A549 (cell line): ENCODE data around the gene ZBP1. TPM values are rescaled to one million over a fixed set of nuclear protein-coding genes. Genes with fewer than 3 reads are reported as not detected.

Experiments used
- ATAC-seq, 2 experiments: fragments of 200-7000 bp in 1 of 2; fragments of >200 bp in 1 of 2; cut with Nextera tagmentation in 1 of 2; cut with Tn5 transposase in 1 of 2; 3 replicates each; pipeline versions ENCODE4 v1.8.0 to v1.9.1; 2018 to 2020; ENCODE audit warnings: mild to moderate bottlenecking in 1 of 2, moderate library complexity in 1 of 2
- CTCF ChIA-PET: fragments of 300-600 bp; sonication (Branson Sonifier 250); formaldehyde crosslinking; extraction: SDS; loops from one replicate; lab custom pipeline; 2021; ENCODE audit warnings: antibody characterized with exemption, inconsistent platforms; lab: Yijun Ruan, JAX
- POLR2A ChIA-PET: fragments of 350-600 bp; formaldehyde crosslinking; extraction: SDS; loops from one replicate; lab custom pipeline; 2021; ENCODE audit warnings: antibody characterized with exemption, inconsistent platforms; lab: Yijun Ruan, JAX
- DNase-seq, 2 experiments: peaks; one replicate each; pipeline versions ENCODE4 v3.0.0 to v3.0.0-alpha.2; 2011 to 2016; ENCODE audit warnings: low read depth in 1 of 2, low spot score in 1 of 2
- FAIRE-seq: peaks from 2 replicates; lab custom pipeline; 2011; peaks lifted over from hg19 to GRCh38; lab: Jason Lieb, UNC
- H3K27ac ChIP-seq, 2 experiments: fragments of >200 bp; sonication (Bioruptor Twin); formaldehyde crosslinking; 3 replicates each; pipeline ENCODE4 v1.5.1; 2016 to 2017
- H3K4me1 ChIP-seq: fragments of >200 bp; sonication (Bioruptor Twin); formaldehyde crosslinking; 3 replicates; pipeline ENCODE4 v1.6.1; 2016
- H3K4me2 ChIP-seq: fragments of >200 bp; sonication (Bioruptor Twin); formaldehyde crosslinking; 3 replicates; pipeline ENCODE4 v1.6.1; 2016
- H3K4me3 ChIP-seq: fragments of >200 bp; sonication (Bioruptor Twin); formaldehyde crosslinking; 3 replicates; pipeline ENCODE4 v1.5.1; 2016
- H3K9me3 ChIP-seq: fragments of >200 bp; sonication (Bioruptor Twin); formaldehyde crosslinking; 3 replicates; pipeline ENCODE4 v1.6.1; 2016
- BHLHE40 ChIP-seq: IDR thresholded peaks from 2 replicates; pipeline ENCODE4 v1.6.1; 2012; ENCODE audit warnings: low read depth, low read length, inconsistent platforms
- CBX2 ChIP-seq: fragments of 200-600 bp; sonication (generic); IDR thresholded peaks from 2 replicates; pipeline ENCODE4 v1.6.1; 2016; ENCODE audit warnings: low read depth, mild to moderate bottlenecking, borderline replicate concordance
- CBX8 ChIP-seq: fragments of 200-600 bp; sonication (generic); IDR thresholded peaks from 2 replicates; pipeline ENCODE4 v1.6.1; 2016
- E2F6 ChIP-seq: IDR thresholded peaks from 2 replicates; pipeline ENCODE4 v1.6.1; 2012; ENCODE audit warnings: low read depth, borderline replicate concordance
- EHF ChIP-seq: fragments of 250-450 bp; sonication (Bioruptor Pico); IDR thresholded peaks from 2 replicates; pipeline ENCODE4 v1.5.0; 2020; ENCODE audit warnings: mild to moderate bottlenecking
- EHMT2 ChIP-seq: fragments of 200-600 bp; sonication (generic); IDR thresholded peaks from 2 replicates; pipeline ENCODE4 v1.6.1; 2016; ENCODE audit warnings: antibody characterized with exemption, low read depth, mild to moderate bottlenecking, moderate library complexity
- EP300 ChIP-seq, 2 experiments: fragments of >200 bp; sonication (Bioruptor Twin); formaldehyde crosslinking; IDR thresholded peaks; 2 replicates in 1 of 2; 3 replicates in 1 of 2; pipeline ENCODE4 v1.6.1; 2016 to 2017
- FOSB ChIP-seq: fragments of 250-450 bp; sonication (Bioruptor Pico); IDR thresholded peaks from 2 replicates; pipeline ENCODE4 v1.5.0; 2020; ENCODE audit warnings: mild to moderate bottlenecking, moderate library complexity
- FOSL2 ChIP-seq, 2 experiments: fragments of 450-650 bp in 1 of 2; fragments of >200 bp in 1 of 2; sonication (Bioruptor Twin) in 1 of 2; formaldehyde crosslinking; IDR thresholded peaks; 2 replicates each; pipeline versions ENCODE4 v1.5.0 to v1.6.1; 2016 to 2020; ENCODE audit warnings: mild to moderate bottlenecking in 1 of 2, moderate library complexity in 1 of 2
- GATA3 ChIP-seq: IDR thresholded peaks from 2 replicates; pipeline ENCODE4 v1.6.1; 2012; ENCODE audit warnings: borderline replicate concordance
- HOXA7 ChIP-seq: fragments of 250-450 bp; sonication (Bioruptor Pico); IDR thresholded peaks from 2 replicates; pipeline ENCODE4 v1.5.0; 2020; ENCODE audit warnings: mild to moderate bottlenecking, moderate library complexity
- HOXB5 ChIP-seq: fragments of 250-450 bp; sonication (Bioruptor Pico); IDR thresholded peaks from 2 replicates; pipeline ENCODE4 v1.5.0; 2020; ENCODE audit warnings: mild to moderate bottlenecking, moderate library complexity
- JUN ChIP-seq, 2 experiments: fragments of >200 bp; sonication (Bioruptor Twin); formaldehyde crosslinking; IDR thresholded peaks; 2 replicates in 1 of 2; 3 replicates in 1 of 2; pipeline ENCODE4 v1.6.1; 2016 to 2017
- JUNB ChIP-seq: fragments of >200 bp; sonication (Bioruptor Twin); formaldehyde crosslinking; IDR thresholded peaks from 2 replicates; pipeline ENCODE4 v1.6.1; 2016
- KDM1A ChIP-seq: fragments of 200-600 bp; sonication (generic); IDR thresholded peaks from 2 replicates; pipeline ENCODE4 v1.6.1; 2016; ENCODE audit warnings: low read depth, mild to moderate bottlenecking
- MAZ ChIP-seq: fragments of 150-350 bp; IDR thresholded peaks from 2 replicates; pipeline ENCODE4 v1.6.1; 2014; ENCODE audit warnings: antibody characterized with exemption, low read depth, low read length, borderline replicate concordance
- MYC ChIP-seq: IDR thresholded peaks from 2 replicates; pipeline ENCODE4 v1.6.1; 2012; ENCODE audit warnings: mild to moderate bottlenecking, inconsistent platforms, low read length, improper control_type of control experiment, borderline replicate concordance
- NPAS2 ChIP-seq: fragments of 250-450 bp; sonication (Bioruptor Pico); IDR thresholded peaks from 2 replicates; pipeline ENCODE4 v1.8.0; 2022; ENCODE audit warnings: mild to moderate bottlenecking, moderate library complexity, borderline replicate concordance
- PHF8 ChIP-seq: fragments of 200-600 bp; sonication (generic); IDR thresholded peaks from 2 replicates; pipeline ENCODE4 v1.6.1; 2016; ENCODE audit warnings: low read depth, mild to moderate bottlenecking, antibody characterized with exemption, moderate library complexity, borderline replicate concordance
- POLR2AphosphoS2 ChIP-seq: conservative IDR thresholded peaks from 2 replicates; pipeline ENCODE4 v1.6.1; 2012; ENCODE audit warnings: low read length, improper control_type of control experiment, inconsistent platforms
- RARB ChIP-seq: fragments of 250-450 bp; sonication (Bioruptor Pico); IDR thresholded peaks from 2 replicates; pipeline ENCODE4 v1.8.0; 2021; ENCODE audit warnings: mild to moderate bottlenecking, moderate library complexity
- RFX5 ChIP-seq: fragments of 450-650 bp; IDR thresholded peaks from 2 replicates; pipeline ENCODE4 v1.7.1; 2014; ENCODE audit warnings: antibody characterized with exemption, mild to moderate bottlenecking, moderate library complexity
- SMC3 ChIP-seq: fragments of >200 bp; sonication (Bioruptor Twin); formaldehyde crosslinking; IDR thresholded peaks from 3 replicates; pipeline ENCODE4 v1.6.1; 2018; ENCODE audit warnings: inconsistent platforms
- SREBF2 ChIP-seq: fragments of 450-650 bp; IDR thresholded peaks from 2 replicates; pipeline ENCODE4 v1.6.1; 2014; ENCODE audit warnings: mild to moderate bottlenecking, moderate library complexity
- TP53 ChIP-seq: fragments of 250-450 bp; sonication (Bioruptor Pico); IDR thresholded peaks from 2 replicates; pipeline ENCODE4 v1.5.0; 2021; ENCODE audit warnings: mild to moderate bottlenecking, moderate library complexity
- ZNF302 ChIP-seq: fragments of 250-450 bp; sonication (Bioruptor Pico); IDR thresholded peaks from 2 replicates; pipeline ENCODE4 v1.9.0; 2021; ENCODE audit warnings: inconsistent platforms, mild to moderate bottlenecking, moderate library complexity
- WGBS: methylation state at CpG from one replicate; pipeline ENCODE4 v1.1.6; 2017; ENCODE audit errors: missing lambda C conversion rate; 5-methylcytosine and 5-hydroxymethylcytosine counted together
- polyA plus RNA-seq, 4 experiments: library from polyadenylated mRNA; depleted of rRNA in 3 of 4; stranded (reverse); fragments of >200 nt; fragmentation: RNase III in 1 of 4; extraction: RNeasy Plus Mini Kit Qiagen cat#74134 plus additional on column Dnase treatment in 1 of 4; gene quantifications; 2 replicates in 3 of 4; 3 replicates in 1 of 4; pipeline ENCODE4 v1.2.3, GENCODE V29; 2011 to 2017
- TF ChIP-seq, protein P1 (sequence below): fragments of 450-650 bp; IDR thresholded peaks from 2 replicates; pipeline ENCODE4 v1.6.1; 2014; ENCODE audit warnings: antibody characterized with exemption
- TF ChIP-seq, protein P2 (sequence below): IDR thresholded peaks from 2 replicates; pipeline ENCODE4 v1.6.1; 2012
- TF ChIP-seq, protein P3 (sequence below): fragments of 250-450 bp; sonication (Bioruptor Pico); IDR thresholded peaks from 2 replicates; pipeline ENCODE4 v1.5.0; 2020; ENCODE audit warnings: low read depth, mild to moderate bottlenecking, moderate library complexity

Gene ZBP1
- polyA plus RNA-seq, 2 of the 4 experiments (the other 2 are of a cell fraction) = 0.05 TPM; not detected in 1

DNA sequence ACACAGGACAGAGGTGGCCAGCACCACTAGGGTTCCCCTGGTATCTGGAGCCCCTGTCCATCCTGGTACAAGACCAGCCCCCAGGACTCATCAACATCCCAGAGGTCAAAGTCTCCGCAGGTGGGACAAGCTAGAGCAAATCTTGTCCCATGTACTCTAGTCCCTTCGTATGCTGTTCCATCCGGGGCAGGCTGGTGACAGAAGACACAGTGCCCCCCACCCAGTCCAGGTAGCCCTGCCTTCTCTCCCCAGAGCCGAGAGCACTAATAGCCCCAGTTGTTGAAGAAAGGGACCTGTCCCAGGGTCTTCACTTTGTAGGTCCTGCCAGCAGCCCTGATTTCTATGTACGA lies 38.2 kb downstream of the ZBP1 start:
- ChIA-PET POLR2A (no interaction called here), CTCF (interaction anchor here (0.7 to 11.5 kb wide), 12 partner anchors 9 to 1257 kb away, joined by 3 to 117 read pairs (median 6); partner anchors contain the start of gene PCK1)
- ATAC-seq (no peak), FAIRE-seq (no peak), DNase-seq (no peak)
- H3K4me1 ChIP-seq = peaks cover 14% of the 10 kb centered on the region
- peak overlapping the region in 1 of 2 experiments; percentile 22; a peak in 1 of 6 replicates for H3K27ac ChIP-seq
- no peak overlapping the region for H3K4me3 ChIP-seq
- H3K4me2 ChIP-seq = peak overlapping the region; percentile 82; the same call in 2 of the 3 replicates
- no peaks in the 10 kb centered on the region for H3K9me3 ChIP-seq
- TF ChIP-seq NPAS2 (CRISPR knock-in tag) (no peak), E2F6 (no peak), CBX2 (no peak), SMC3 (no peak), MYC (no peak), JUN (IDR thresholded peaks at IDR 0.05) (no peak), FOSL2 (IDR thresholded peaks at IDR 0.05) (no peak), FOSL2 (CRISPR knock-in tag; IDR thresholded peaks at IDR 0.05) (no peak), ZNF302 (CRISPR knock-in tag) (no peak), RARB (CRISPR knock-in tag) (no peak), TP53 (no peak), CBX8 (no peak), HOXB5 (CRISPR knock-in tag) (no peak), FOSB (no peak), HOXA7 (CRISPR knock-in tag) (no peak), GATA3 (no peak), BHLHE40 (no peak), MAZ (no peak)
- TF ChIP-seq, protein P1, sequence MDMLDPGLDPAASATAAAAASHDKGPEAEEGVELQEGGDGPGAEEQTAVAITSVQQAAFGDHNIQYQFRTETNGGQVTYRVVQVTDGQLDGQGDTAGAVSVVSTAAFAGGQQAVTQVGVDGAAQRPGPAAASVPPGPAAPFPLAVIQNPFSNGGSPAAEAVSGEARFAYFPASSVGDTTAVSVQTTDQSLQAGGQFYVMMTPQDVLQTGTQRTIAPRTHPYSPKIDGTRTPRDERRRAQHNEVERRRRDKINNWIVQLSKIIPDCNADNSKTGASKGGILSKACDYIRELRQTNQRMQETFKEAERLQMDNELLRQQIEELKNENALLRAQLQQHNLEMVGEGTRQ = no peak
- WGBS = 72% methylated on average over 5 of the region's 5 CpGs

DNA sequence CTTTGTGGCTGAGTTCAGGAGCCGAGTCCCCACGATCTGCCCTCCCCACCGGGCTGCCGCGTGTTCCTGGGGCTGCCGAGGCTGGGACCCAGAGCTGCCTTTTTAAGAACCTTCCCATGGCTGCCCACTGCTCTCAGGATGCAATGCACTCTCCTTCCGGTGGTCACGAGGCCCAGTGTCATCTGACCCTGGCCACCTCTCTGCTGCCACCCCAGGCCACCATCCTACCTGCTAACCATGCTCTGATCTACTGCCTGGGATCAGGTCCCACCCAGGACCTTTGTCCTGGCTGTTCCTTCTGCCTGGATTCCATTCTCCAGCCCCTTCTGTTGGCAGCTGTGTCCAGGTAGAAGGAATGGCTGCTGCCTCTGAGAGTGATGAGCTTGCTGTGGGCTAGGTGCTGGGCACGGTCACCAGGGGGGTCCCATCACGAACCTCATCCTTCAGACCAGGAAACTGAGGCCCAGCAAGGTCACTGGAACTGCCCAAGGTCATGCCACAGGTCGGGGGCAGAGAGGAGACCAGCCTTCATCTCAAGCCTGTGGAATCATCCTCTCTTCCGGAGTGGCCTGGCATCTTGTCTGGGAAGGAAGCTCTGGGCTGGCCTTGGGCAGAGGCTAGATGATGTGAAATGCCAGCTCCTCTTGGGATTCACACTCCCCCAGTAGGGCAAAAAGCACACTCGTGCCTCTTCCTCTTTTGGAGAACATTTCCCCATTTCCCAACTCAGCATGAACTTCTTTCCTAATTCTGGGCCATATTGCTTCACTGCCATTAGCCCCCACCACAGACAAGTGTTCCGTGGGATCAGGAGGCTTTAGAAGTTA lies 38.8 kb downstream of the ZBP1 start:
- Histone ChIP-seq H3K4me2 (no peak overlapping the region), H3K4me1 (peaks cover 14% of the 10 kb centered on the region), H3K9me3 (no peaks in the 10 kb centered on the region), H3K27ac (0 out of 6 replicates have a peak overlapping the region, but pooled peaks of 1 of the 2 experiments have one; percentile 22), H3K4me3 (no peak overlapping the region)
- FAIRE-seq (no peak), ATAC-seq (no peak), DNase-seq (no peak)
- CTCF ChIA-PET = interaction anchor here (1.0 to 11.5 kb wide), 8 partner anchors 8 to 629 kb away, joined by 3 to 117 read pairs (median 5); no protein-coding TSS in a partner anchor
- TF ChIP-seq POLR2AphosphoS2 (no peak), FOSB (no peak), EP300 (IDR thresholded peaks at IDR 0.05) (no peak), EHMT2 (no peak), RFX5 (no peak), SREBF2 (no peak), TP53 (no peak), KDM1A (no peak), PHF8 (no peak), CBX2 (no peak), MAZ (no peak), JUN (IDR thresholded peaks at IDR 0.05) (no peak), EHF (CRISPR knock-in tag) (no peak), SMC3 (no peak), JUNB (no peak)
- TF ChIP-seq, protein P2, sequence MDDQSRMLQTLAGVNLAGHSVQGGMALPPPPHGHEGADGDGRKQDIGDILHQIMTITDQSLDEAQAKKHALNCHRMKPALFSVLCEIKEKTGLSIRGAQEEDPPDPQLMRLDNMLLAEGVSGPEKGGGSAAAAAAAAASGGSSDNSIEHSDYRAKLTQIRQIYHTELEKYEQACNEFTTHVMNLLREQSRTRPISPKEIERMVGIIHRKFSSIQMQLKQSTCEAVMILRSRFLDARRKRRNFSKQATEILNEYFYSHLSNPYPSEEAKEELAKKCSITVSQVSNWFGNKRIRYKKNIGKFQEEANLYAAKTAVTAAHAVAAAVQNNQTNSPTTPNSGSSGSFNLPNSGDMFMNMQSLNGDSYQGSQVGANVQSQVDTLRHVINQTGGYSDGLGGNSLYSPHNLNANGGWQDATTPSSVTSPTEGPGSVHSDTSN = no peak
- TF ChIP-seq, protein P3, sequence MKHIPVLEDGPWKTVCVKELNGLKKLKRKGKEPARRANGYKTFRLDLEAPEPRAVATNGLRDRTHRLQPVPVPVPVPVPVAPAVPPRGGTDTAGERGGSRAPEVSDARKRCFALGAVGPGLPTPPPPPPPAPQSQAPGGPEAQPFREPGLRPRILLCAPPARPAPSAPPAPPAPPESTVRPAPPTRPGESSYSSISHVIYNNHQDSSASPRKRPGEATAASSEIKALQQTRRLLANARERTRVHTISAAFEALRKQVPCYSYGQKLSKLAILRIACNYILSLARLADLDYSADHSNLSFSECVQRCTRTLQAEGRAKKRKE (CRISPR knock-in tag) = no peak
- 45% methylated on average over 11 of the region's 14 CpGs for WGBS
- POLR2A ChIA-PET = no interaction called here
